Esophagus (tissue), 2 donors: ENCODE measurements around the gene MAP1B. TPM values are rescaled to one million over a fixed set of nuclear protein-coding genes. Genes with fewer than 3 reads are reported as not detected.
A peak's percentile ranks its signal among the peaks of the same experiment; 100 is the strongest.

Experiments used
- H3K27ac ChIP-seq, 2 donors: one replicate each; pipeline ENCODE4 v1.5.1; 2013; ENCODE audit warnings: low read depth in 2 of 2, mild to moderate bottlenecking in 2 of 2, inconsistent platforms in 1 of 2, low read length in 1 of 2, moderate library complexity in 1 of 2
- H3K27me3 ChIP-seq, 2 donors: one replicate each; pipeline ENCODE4 v1.6.1; 2013; ENCODE audit warnings: low read length in 2 of 2, control low read depth in 1 of 2, mild to moderate bottlenecking in 1 of 2; ENCODE audit not compliant: insufficient read depth in 2 of 2, control insufficient read depth in 1 of 2
- H3K36me3 ChIP-seq, 2 donors: one replicate each; pipeline ENCODE4 v1.6.1; 2013; ENCODE audit warnings: low read length in 1 of 2; ENCODE audit not compliant: control insufficient read depth in 2 of 2, insufficient read depth in 2 of 2
- H3K4me1 ChIP-seq, 2 donors: one replicate each; pipeline ENCODE4 v1.6.1; 2013; ENCODE audit warnings: low read length in 1 of 2; ENCODE audit not compliant: control insufficient read depth in 2 of 2, insufficient read depth in 2 of 2
- H3K4me3 ChIP-seq, 2 donors: one replicate each; pipeline ENCODE4 v1.5.1; 2013; ENCODE audit warnings: low read length in 2 of 2, mild to moderate bottlenecking in 2 of 2, low read depth in 1 of 2, moderate library complexity in 1 of 2
- H3K9me3 ChIP-seq, 2 donors: one replicate each; pipeline ENCODE4 v1.6.1; 2013; ENCODE audit warnings: mild to moderate bottlenecking in 2 of 2, low read depth in 1 of 2, low read length in 1 of 2, moderate library complexity in 1 of 2; ENCODE audit not compliant: control insufficient read depth in 2 of 2, insufficient read depth in 1 of 2
- WGBS, 2 donors: extraction: QIAGEN DNeasy Blood & Tissue Kit; methylation state at CpG; one replicate each; pipeline ENCODE4 v1.1.7; 2013; 5-methylcytosine and 5-hydroxymethylcytosine counted together
- polyA plus RNA-seq, 2 donors: library from polyadenylated mRNA; stranded (reverse); fragments of 200-250 nt; gene quantifications; one replicate each; pipeline ENCODE4 v1.2.3, GENCODE V29; 2013
- donor health status: healthy with polysubstance abuse.
- donor health status: Bipolar disorder and iron deficiency.

Gene MAP1B
- polyA plus RNA-seq, 2 donors = 1.8 to 2.5 TPM

- 91 to 93% methylated on average over 7 of the region's 7 CpGs for WGBS, 2 donors
- no peaks in the 10 kb centered on the region for H3K36me3 ChIP-seq
- no peaks in the 10 kb centered on the region for H3K4me1 ChIP-seq
- H3K27ac ChIP-seq = peak overlapping the region; percentile 37 to 59
- no peaks in the 10 kb centered on the region for H3K27me3 ChIP-seq
- H3K4me3 ChIP-seq = no peak overlapping the region
- H3K9me3 ChIP-seq = no peaks in the 10 kb centered on the region
Observed at GRCh38 chr5:72140711-72141110, 33.4 kb downstream of the MAP1B start.

GRCh38 chr5:72141440-72142355 lies 34.4 kb downstream of the MAP1B start:
- peak overlapping the region; percentile 57 to 72 for H3K27ac ChIP-seq
- H3K4me1 ChIP-seq = peaks cover 0 to 2% of the 10 kb centered on the region in 2 donors
- no peaks in the 10 kb centered on the region for H3K36me3 ChIP-seq
- H3K4me3 ChIP-seq = no peak overlapping the region
- 49 to 60% methylated on average over 8 of the region's 8 CpGs for WGBS, 2 donors
- no peaks in the 10 kb centered on the region for H3K9me3 ChIP-seq
- H3K27me3 ChIP-seq = no peaks in the 10 kb centered on the region

GRCh38 chr5:72144762-72145161 lies 37.5 kb downstream of the MAP1B start:
- 89 to 91% methylated on average over 2 of the region's 2 CpGs for WGBS, 2 donors
- no peak overlapping the region for H3K4me3 ChIP-seq
- no peaks in the 10 kb centered on the region for H3K27me3 ChIP-seq
- peaks cover 0 to 2% of the 10 kb centered on the region in 2 donors for H3K4me1 ChIP-seq
- H3K27ac ChIP-seq = peak overlapping the region in 1 of 2 donors; percentile 54
- H3K9me3 ChIP-seq = peaks cover 0 to 2% of the 10 kb centered on the region in 2 donors
- no peaks in the 10 kb centered on the region for H3K36me3 ChIP-seq

GRCh38 chr5:72145348-72145747 lies 38.1 kb downstream of the MAP1B start:
- Histone ChIP-seq H3K27me3 (no peaks in the 10 kb centered on the region), H3K27ac (no peak overlapping the region), H3K4me1 (peaks cover 0 to 2% of the 10 kb centered on the region in 2 donors), H3K4me3 (no peak overlapping the region), H3K9me3 (peaks cover 0 to 2% of the 10 kb centered on the region in 2 donors), H3K36me3 (no peaks in the 10 kb centered on the region)
- WGBS, 2 donors = 22 to 33% methylated on average over 1 of the region's 1 CpG

GRCh38 chr5:72146056-72146455 lies 38.8 kb downstream of the MAP1B start:
- H3K27ac ChIP-seq = peak overlapping the region in 1 of 2 donors; percentile 8
- no peaks in the 10 kb centered on the region for H3K27me3 ChIP-seq
- H3K9me3 ChIP-seq = peaks cover 0 to 2% of the 10 kb centered on the region in 2 donors
- H3K4me3 ChIP-seq = no peak overlapping the region
- H3K36me3 ChIP-seq = no peaks in the 10 kb centered on the region
- WGBS, 2 donors = 89 to 96% methylated on average over 3 of the region's 3 CpGs
- H3K4me1 ChIP-seq = peaks cover 0 to 2% of the 10 kb centered on the region in 2 donors

GRCh38 chr5:72147569-72147968 lies 40.3 kb downstream of the MAP1B start:
- Histone ChIP-seq H3K27ac (no peak overlapping the region), H3K4me1 (peaks cover 0 to 2% of the 10 kb centered on the region in 2 donors), H3K36me3 (no peaks in the 10 kb centered on the region)

GRCh38 chr5:72149742-72150141 lies 42.5 kb downstream of the MAP1B start:
- Histone ChIP-seq H3K36me3 (no peaks in the 10 kb centered on the region), H3K4me1 (peaks cover 0 to 2% of the 10 kb centered on the region in 2 donors), H3K9me3 (peaks cover 0 to 2% of the 10 kb centered on the region in 2 donors), H3K27me3 (no peaks in the 10 kb centered on the region), H3K27ac (no peak overlapping the region), H3K4me3 (no peak overlapping the region)
- 80 to 84% methylated on average over 2 of the region's 2 CpGs for WGBS, 2 donors

More at GRCh38 chr5:72147569-72147968, 40.3 kb downstream of the MAP1B start:
- H3K9me3 ChIP-seq = peaks cover 0 to 2% of the 10 kb centered on the region in 2 donors
- no peaks in the 10 kb centered on the region for H3K27me3 ChIP-seq
- 92 to 95% methylated on average over 4 of the region's 4 CpGs for WGBS, 2 donors
- H3K4me3 ChIP-seq = no peak overlapping the region

- H3K36me3 ChIP-seq = no peaks in the 10 kb centered on the region
- H3K4me1 ChIP-seq = peaks cover 2% of the 10 kb centered on the region in 2 donors
- no peak overlapping the region for H3K4me3 ChIP-seq
- no peaks in the 10 kb centered on the region for H3K27me3 ChIP-seq
- H3K27ac ChIP-seq = no peak overlapping the region
- H3K9me3 ChIP-seq = peaks cover 0 to 2% of the 10 kb centered on the region in 2 donors
Observed at GRCh38 chr5:72151169-72151568, 43.9 kb downstream of the MAP1B start.

GRCh38 chr5:72151646-72152045 lies 44.4 kb downstream of the MAP1B start:
- peaks cover 0 to 2% of the 10 kb centered on the region in 2 donors for H3K9me3 ChIP-seq
- H3K27me3 ChIP-seq = no peaks in the 10 kb centered on the region
- peak overlapping the region in 1 of 2 donors; percentile 54 for H3K27ac ChIP-seq
- WGBS, 2 donors = 50 to 59% methylated on average over 1 of the region's 1 CpG
- no peak overlapping the region for H3K4me3 ChIP-seq
- no peaks in the 10 kb centered on the region for H3K36me3 ChIP-seq
- H3K4me1 ChIP-seq = peaks cover 0 to 2% of the 10 kb centered on the region in 2 donors
